Smooth muscle cell (in vitro differentiated cells): ENCODE results near the gene TMEM163. TPM values are rescaled to one million over a fixed set of nuclear protein-coding genes. Genes with fewer than 3 reads are reported as not detected.

Experiments used
- DNase-seq: peaks from one replicate; lab custom pipeline; 2025; ENCODE audit not compliant: unreplicated experiment; lab: John Stamatoyannopoulos, UW
- H2AFZ ChIP-seq: fragments of 200-600 bp; sonication (generic); 2 replicates; pipeline ENCODE4 v1.6.0; 2016; ENCODE audit warnings: antibody characterized with exemption, low read depth, mild to moderate bottlenecking
- H3F3A ChIP-seq: fragments of 200-600 bp; sonication (generic); 2 replicates; pipeline ENCODE4 v1.6.0; 2017; ENCODE audit warnings: antibody characterized with exemption, low read depth
- H3K27ac ChIP-seq: fragments of 200-600 bp; sonication (generic); 2 replicates; pipeline ENCODE4 v1.5.1; 2016; ENCODE audit warnings: low read depth, mild to moderate bottlenecking
- H3K27me3 ChIP-seq: fragments of 200-600 bp; sonication (generic); 2 replicates; pipeline ENCODE4 v1.6.1; 2016; ENCODE audit warnings: low read depth, mild to moderate bottlenecking
- H3K36me3 ChIP-seq: fragments of 200-600 bp; sonication (generic); 2 replicates; pipeline ENCODE4 v1.5.1; 2016; ENCODE audit warnings: low read depth
- H3K4me1 ChIP-seq: fragments of 200-600 bp; sonication (generic); 2 replicates; pipeline ENCODE4 v1.5.1; 2016; ENCODE audit warnings: low read depth
- H3K4me2 ChIP-seq: fragments of 200-600 bp; sonication (generic); 2 replicates; pipeline ENCODE4 v1.6.0; 2016; ENCODE audit warnings: mild to moderate bottlenecking
- H3K4me3 ChIP-seq: fragments of 200-600 bp; sonication (generic); 2 replicates; pipeline ENCODE4 v1.5.1; 2016; ENCODE audit warnings: mild to moderate bottlenecking
- H3K79me2 ChIP-seq: fragments of 200-600 bp; sonication (generic); 2 replicates; pipeline ENCODE4 v1.6.0; 2016; ENCODE audit warnings: low read depth, mild to moderate bottlenecking
- H3K9ac ChIP-seq: fragments of 200-600 bp; sonication (generic); 2 replicates; pipeline ENCODE4 v1.6.0; 2016; ENCODE audit warnings: low read depth
- H3K9me3 ChIP-seq: fragments of 200-600 bp; sonication (generic); replicated peaks from 2 replicates; pipeline ENCODE4 v1.5.1; 2016; ENCODE audit warnings: low read depth
- H4K20me1 ChIP-seq: fragments of 200-600 bp; sonication (generic); 2 replicates; pipeline ENCODE4 v1.6.0; 2016; ENCODE audit warnings: low read depth
- WGBS: methylation state at CpG from one replicate; pipeline ENCODE4 v1.1.7; 2016; ENCODE audit warnings: low lambda C conversion rate; 5-methylcytosine and 5-hydroxymethylcytosine counted together
- polyA plus RNA-seq: library from polyadenylated mRNA; unstranded; fragments of >200 nt; fragmentation: Nextera tagmentation; extraction: Ambion mirVana; gene quantifications from 2 replicates; pipeline ENCODE4 v1.2.1, GENCODE V29; 2016
- total RNA-seq: library from RNA; depleted of rRNA; stranded (reverse); fragments of >200 nt; gene quantifications from 2 replicates; pipeline ENCODE4 v1.2.3, GENCODE V29; 2014
- TF ChIP-seq, protein P1 (sequence below): fragments of 200-600 bp; sonication (generic); IDR thresholded peaks from 2 replicates; pipeline ENCODE4 v1.5.1; 2017; ENCODE audit warnings: borderline replicate concordance, mild to moderate bottlenecking, antibody characterized with exemption; ENCODE audit not compliant: insufficient read depth, poor library complexity, severe bottlenecking

The TMEM163 gene
- total and polyA plus RNA-seq, 2 experiments from 2014 or later = 0.31 TPM; not detected in 1

DNA sequence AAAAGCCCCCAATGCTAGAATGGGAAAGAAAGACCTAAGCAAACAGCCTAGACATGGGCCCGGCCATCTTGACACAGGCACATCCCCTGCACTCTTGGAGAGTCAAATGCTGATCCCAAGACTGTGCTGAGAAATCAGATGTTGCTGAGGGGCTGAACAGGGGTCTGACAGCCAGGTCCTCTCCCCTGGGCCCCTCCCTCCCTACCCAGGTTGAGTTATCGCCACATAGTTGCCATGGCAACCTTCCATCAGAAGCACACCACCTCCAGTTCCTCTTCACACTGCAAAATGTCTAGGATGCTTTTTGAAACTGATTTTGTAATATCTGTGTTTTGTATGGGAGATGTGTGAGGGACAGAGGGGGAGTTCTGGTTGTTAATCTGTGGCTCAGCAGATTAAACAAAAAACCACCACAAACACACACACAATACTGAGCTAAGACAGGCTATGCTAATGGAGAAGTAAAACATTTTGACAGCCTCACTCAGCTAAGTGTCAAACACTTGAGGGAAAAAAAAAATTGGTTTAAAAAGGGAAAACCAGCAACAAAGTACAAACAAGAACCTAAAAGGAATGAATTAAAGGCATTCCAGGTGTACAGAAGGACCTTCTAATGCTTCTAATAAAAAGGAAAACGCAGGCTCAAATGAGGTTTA is 88.2 kb downstream of the TMEM163 start:
- Histone ChIP-seq H3K4me2 (no peak overlapping the region), H3K27me3 (no peaks in the 10 kb centered on the region), H3K36me3 (no peaks in the 10 kb centered on the region), H4K20me1 (no peaks in the 10 kb centered on the region), H3F3A (no peaks in the 10 kb centered on the region), H3K9me3 (no peaks in the 10 kb centered on the region), H3K4me3 (no peak overlapping the region), H3K9ac (no peak overlapping the region), H2AFZ (no peak overlapping the region), H3K79me2 (no peaks in the 10 kb centered on the region), H3K4me1 (no peaks in the 10 kb centered on the region), H3K27ac (no peak overlapping the region)
- no peak for DNase-seq
- TF ChIP-seq, protein P1, sequence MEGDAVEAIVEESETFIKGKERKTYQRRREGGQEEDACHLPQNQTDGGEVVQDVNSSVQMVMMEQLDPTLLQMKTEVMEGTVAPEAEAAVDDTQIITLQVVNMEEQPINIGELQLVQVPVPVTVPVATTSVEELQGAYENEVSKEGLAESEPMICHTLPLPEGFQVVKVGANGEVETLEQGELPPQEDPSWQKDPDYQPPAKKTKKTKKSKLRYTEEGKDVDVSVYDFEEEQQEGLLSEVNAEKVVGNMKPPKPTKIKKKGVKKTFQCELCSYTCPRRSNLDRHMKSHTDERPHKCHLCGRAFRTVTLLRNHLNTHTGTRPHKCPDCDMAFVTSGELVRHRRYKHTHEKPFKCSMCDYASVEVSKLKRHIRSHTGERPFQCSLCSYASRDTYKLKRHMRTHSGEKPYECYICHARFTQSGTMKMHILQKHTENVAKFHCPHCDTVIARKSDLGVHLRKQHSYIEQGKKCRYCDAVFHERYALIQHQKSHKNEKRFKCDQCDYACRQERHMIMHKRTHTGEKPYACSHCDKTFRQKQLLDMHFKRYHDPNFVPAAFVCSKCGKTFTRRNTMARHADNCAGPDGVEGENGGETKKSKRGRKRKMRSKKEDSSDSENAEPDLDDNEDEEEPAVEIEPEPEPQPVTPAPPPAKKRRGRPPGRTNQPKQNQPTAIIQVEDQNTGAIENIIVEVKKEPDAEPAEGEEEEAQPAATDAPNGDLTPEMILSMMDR = no peak
- 90% methylated on average over 3 of the region's 3 CpGs for WGBS

GRCh38 chr2:134628453-134628852 is 90.3 kb downstream of the TMEM163 start:
- Histone ChIP-seq H3K4me1 (no peaks in the 10 kb centered on the region), H3K9ac (no peak overlapping the region), H3K27ac (no peak overlapping the region), H3K27me3 (no peaks in the 10 kb centered on the region), H4K20me1 (no peaks in the 10 kb centered on the region), H3K4me2 (no peak overlapping the region), H3K36me3 (no peaks in the 10 kb centered on the region), H3F3A (no peaks in the 10 kb centered on the region), H2AFZ (no peak overlapping the region), H3K9me3 (no peaks in the 10 kb centered on the region), H3K79me2 (no peaks in the 10 kb centered on the region), H3K4me3 (no peak overlapping the region)
- TF ChIP-seq, protein P1 = no peak
- 93% methylated on average over 3 of the region's 3 CpGs for WGBS
- DNase-seq = no peak

DNA sequence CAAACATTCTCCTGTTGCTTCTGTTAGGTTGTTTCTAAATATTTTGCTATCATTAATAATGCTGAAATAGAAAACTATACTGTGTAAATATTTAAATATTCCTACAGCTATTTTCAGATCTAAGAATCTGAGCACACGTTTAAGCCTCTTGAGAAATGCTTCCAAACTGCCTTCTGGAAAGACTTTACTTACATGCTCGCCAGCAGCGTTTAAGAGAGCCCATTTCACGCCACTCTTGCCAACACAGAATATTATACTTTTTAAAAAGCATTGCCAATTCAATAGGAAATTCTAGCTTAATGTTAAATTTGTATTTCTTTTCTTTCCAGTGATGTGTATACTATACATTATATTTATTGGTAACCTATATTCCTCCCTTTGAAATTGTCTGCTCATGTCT is 92.0 kb downstream of the TMEM163 start:
- no peak overlapping the region for H2AFZ ChIP-seq
- no peaks in the 10 kb centered on the region for H3K9me3 ChIP-seq
- H3K27me3 ChIP-seq = no peaks in the 10 kb centered on the region
- H3K9ac ChIP-seq = no peak overlapping the region
- H3K4me2 ChIP-seq = no peak overlapping the region
- TF ChIP-seq, protein P1 = no peak
- H4K20me1 ChIP-seq = no peaks in the 10 kb centered on the region
- no peaks in the 10 kb centered on the region for H3K79me2 ChIP-seq
- H3K4me3 ChIP-seq = no peak overlapping the region
- DNase-seq = no peak
- no peaks in the 10 kb centered on the region for H3F3A ChIP-seq
- no peak overlapping the region for H3K27ac ChIP-seq
- no peaks in the 10 kb centered on the region for H3K4me1 ChIP-seq
- no peaks in the 10 kb centered on the region for H3K36me3 ChIP-seq
- WGBS = 88% methylated on average over 4 of the region's 4 CpGs

DNA sequence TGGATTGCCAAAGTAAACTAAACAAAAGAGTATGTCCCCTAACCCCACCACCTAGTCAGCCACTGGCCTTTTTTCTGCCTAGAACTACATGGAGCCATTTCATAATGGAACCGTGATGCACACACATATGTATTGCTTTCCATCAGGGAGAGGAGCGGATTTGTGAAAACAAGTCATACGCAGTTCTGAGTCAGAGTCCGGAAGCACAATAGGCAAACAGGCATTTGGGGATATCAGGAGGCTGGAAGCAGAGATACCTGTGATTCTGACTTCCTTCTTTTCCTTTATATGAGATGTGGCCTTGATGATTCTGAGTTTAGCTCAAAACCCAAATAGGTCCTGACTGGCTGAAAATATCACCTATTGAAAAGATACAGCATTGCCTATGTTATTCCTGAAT is 93.5 kb downstream of the TMEM163 start:
- no peaks in the 10 kb centered on the region for H3K4me1 ChIP-seq
- H3K36me3 ChIP-seq = no peaks in the 10 kb centered on the region
- no peak for DNase-seq
- no peaks in the 10 kb centered on the region for H3K79me2 ChIP-seq
- no peaks in the 10 kb centered on the region for H3F3A ChIP-seq
- no peak overlapping the region for H3K9ac ChIP-seq
- TF ChIP-seq, protein P1 = no peak
- 94% methylated on average over 4 of the region's 4 CpGs for WGBS
- H3K4me2 ChIP-seq = no peak overlapping the region
- no peak overlapping the region for H3K4me3 ChIP-seq
- H3K27me3 ChIP-seq = no peaks in the 10 kb centered on the region
- H4K20me1 ChIP-seq = no peaks in the 10 kb centered on the region
- H3K27ac ChIP-seq = no peak overlapping the region
- H2AFZ ChIP-seq = no peak overlapping the region
- H3K9me3 ChIP-seq = no peaks in the 10 kb centered on the region
